ENCODE data around the gene JPH2.

Gene JPH2

DNA sequence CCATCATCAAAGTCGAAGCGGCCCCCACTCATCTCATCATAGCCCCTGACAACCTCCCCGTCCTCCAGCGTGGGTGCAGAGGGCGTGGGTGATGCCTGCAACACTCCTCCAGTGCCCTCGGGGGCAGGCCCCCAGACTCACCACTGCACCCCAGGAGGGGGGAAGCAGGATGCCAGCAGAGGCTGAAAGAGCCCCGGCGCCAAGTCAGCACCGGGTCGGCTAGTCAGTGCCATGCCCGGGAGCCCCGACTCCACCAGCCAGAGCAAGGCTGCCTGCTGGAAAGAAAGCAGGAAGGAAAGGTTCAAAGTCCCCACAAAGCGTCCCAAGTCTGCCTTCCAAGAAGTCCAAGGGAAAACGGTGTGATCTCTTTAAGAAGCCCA, 324 bp downstream of the JPH2 start:
- no peak for DNase-seq

DNA sequence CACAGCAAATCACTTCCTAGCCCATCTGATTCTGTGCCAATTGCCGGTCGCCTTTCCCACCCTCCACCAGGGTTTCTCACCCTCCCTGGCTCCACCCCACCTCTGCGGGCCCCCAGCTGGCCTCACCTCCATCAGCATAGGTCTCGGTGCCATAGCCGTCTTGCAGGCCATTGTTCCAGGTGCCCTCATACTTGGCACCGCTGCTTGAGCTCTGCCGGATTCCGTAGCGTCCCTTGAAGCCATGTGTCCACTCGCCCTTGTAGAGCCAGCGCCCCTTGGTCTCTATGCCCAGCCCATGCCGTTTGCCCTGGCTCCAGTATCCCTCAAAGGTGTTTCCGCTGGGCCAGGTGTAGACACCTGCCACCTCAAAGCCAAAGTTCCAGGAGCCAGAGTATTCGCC, 787 bp downstream of the JPH2 start:
- no peak for DNase-seq

GRCh38 chr20:44185574-44185973, 1.4 kb downstream of the JPH2 start:
- DNase-seq, result no peak

DNA sequence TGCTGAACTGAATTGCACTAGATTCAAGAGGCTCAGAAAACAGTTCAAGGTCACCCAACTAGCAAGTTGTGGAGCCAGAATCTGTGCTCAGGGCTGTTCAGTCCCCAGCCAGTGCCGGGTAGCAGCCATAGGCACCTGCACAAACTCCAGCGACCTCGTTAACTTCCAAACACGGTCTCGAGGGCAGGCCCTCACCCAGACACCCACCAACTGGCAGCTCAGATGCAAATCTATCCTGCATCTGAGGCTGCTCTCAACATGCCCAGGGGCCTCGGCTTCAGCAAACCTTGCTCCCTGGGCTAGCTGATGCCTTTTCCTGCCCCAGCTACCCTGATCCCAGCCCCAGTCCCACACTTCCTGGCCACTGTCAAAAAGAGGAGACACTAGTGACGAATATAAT, 3.7 kb downstream of the JPH2 start:
- no peak for DNase-seq

DNA sequence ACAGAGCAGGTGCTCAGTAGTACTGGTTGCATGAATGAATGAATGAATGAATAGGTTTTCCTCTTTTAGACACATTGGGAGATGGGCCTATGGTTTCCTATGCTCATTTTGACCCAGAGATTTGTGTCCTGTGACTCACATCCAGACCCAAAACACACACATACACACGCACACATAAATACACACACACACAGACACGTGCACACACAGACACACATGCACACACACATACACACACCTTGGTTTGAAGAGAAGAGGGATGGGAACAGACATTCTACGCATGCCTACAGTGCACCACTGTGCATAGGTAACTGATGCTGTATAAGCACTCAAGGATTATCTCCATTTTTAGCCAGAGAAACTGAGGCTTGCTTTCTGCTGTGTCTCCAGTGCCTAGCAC, 4.1 kb downstream of the JPH2 start:
- DNase-seq, result no peak

DNA sequence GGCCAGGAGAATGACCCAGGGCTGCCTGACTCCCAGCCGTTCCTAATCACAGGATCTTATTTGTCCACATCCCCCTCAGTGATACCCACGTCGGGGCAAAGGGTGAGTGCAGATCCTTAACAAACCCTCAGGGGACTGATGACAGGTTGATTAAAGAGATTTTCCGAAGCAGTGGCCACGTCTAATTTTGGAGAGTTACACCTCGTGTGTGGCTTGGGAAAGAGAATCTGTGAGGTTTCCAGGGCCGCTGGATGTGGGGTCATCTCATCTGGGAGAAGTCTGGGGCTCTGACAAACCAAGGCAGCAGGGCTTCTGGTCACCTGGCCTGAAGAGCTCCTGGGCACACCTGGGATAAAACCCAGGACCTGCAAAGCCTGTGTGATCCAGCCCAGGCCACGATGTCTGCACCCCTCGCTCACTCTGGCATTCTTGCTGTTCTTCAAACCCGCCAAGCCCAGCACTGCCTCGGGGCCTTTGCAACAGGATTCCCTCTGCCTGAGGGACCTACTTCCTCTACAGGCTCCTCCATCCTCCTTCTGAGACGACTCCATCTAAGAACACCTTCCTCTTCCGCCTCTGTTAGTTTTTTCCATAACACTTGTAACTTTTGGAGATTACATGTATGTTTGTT, 4.7 kb downstream of the JPH2 start:
- DNase-seq, result no peak

- DNase-seq, result no peak
Observed at GRCh38 chr20:44181611-44182010, 5.4 kb downstream of the JPH2 start.

- no peak for DNase-seq
Observed at GRCh38 chr20:44180814-44181213, 6.2 kb downstream of the JPH2 start.

GRCh38 chr20:44176833-44177534, 10.0 kb downstream of the JPH2 start:
- no peak for DNase-seq

DNA sequence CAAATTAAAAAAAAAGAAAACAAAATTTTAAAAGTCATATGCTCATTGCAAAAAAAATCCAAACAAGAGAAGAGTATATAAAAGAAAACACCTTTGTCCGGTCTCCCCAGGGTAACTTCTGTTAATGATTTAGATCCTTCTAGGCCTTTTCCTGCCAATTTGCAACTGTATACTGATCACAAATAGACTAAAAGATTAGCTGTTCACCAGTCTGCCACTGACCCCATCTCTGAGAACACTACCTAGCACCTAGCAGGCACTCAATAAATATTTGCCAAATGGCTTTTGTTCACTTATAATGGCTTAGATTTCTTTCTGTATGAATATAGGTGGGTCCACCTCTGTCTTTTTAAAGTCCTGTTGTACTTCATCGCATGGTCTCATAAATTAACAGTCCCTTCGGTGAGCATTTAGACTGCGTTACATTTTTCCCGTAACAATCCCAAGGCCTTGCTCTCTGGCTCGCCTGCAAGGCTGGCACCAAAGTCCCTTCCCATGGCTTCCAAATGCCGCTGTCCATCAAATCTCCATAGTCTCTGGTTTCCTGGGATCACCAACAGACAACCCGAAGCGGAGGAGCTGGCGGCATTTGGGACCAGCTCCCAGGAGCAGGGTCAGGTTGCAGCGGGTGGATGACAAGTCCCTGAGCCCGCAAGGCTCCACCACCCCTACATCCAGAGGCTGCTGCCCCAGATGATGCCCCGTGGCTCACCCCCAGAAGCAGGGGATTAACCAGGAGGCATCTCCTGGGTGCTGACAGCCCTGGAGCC, 11.8 kb downstream of the JPH2 start:
- no peak for DNase-seq

DNA sequence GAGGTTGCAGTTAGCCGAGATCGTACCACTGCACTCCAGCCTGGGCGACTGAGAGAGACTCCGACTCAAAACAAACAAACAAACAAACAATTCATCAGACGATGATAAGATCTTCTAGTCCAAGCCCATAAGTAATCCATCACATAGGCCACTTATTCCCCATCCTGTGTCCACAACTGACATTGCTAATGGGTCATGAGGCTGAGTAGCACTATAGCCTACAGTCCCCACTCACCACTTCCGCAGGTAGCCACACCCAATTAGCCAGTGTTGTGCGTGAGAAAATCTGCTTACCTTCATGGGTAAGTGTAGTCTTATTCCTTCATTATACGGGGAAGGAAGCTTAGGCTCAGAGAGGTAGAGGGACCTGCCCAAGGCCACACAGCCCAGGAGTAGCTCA, 13.1 kb downstream of the JPH2 start:
- no peak for DNase-seq

- DNase-seq, result no peak
Observed at GRCh38 chr20:44173116-44173515, 13.9 kb downstream of the JPH2 start.

- DNase-seq, result no peak
Observed at GRCh38 chr20:44172572-44172950, 14.4 kb downstream of the JPH2 start.

DNA sequence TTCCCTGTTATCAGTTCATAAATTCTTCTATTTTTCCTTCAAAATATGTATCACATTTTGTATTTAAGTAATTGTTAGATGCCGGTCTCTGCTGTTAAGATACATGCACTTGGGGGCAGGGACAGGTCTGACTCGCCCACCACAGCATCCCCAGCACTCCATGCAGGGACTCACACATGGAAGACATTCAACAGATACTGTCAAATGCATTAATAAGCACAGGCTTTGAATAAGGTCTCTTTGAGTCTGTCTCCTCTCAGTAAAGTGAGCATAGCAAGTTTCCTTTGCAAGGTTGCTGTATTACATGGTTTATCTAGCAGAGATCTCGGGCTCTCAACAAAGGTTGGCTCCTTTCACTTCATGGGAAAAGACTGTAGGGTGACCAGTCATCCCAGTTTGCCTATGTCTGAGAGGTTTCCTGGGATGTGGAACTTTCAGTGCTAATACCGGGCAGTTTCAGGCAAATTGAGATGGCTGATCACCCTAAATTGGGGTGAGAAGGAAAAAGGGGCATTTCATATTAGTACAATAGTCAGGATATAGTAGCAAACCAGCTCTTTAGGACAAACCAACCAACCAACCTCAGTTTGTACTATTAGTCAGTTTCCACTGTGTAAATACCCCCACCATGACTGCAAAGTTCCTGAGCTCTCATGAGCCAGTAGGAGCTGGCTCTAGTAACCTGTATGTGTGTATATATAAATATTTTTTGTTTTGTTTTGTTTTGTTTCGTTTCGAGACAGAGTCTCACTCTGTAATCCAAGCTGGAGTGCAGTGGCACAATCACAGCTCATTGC, 15.0 kb downstream of the JPH2 start:
- DNase-seq, result no peak

DNA sequence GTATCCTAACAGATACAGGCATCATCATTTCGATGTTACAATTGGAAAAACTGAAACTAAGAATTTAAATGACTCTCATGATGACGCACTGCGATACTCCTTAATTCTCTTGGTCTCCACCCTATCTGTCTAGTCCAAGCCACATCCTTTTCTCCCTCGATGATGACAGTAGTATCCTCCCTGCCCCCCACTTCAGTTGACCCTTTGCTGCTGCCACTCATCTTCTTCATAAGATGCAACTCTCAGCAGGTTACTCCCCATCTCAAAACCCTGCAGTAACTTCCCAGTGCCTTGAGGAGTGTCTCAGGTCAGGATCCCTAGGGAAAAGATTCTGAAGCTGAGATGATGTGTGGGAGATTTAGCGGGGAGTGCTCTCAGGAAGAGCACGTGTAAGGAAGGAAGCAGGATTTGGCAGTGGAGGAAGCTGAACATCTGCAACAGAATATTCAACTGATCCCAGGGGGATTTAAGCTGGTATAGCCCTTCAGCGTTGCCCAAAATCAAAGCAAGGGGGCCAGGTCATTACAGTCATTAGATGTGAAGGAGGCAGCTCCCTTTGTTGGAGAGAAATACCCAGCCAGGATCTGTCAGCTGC, 16.1 kb downstream of the JPH2 start:
- no peak for DNase-seq

DNA sequence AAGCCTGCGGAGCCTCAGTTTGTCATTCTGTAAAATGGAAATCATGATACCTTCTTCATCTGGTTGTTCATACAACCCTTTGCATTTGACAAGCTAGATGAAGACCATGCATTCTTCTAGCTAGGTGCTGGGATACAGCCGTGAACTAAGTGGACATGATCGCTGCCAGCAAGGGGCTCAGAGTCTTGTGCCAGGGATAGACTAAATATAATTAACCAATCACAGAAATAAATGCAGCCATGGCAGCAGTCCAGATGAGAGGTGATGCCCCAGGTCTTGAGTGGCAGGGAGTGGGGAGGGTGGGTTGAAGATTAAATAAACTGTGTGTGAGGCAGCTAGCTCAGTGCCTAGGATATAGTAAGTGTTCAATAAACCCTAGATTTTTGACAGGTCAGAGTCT, 19.3 kb downstream of the JPH2 start:
- DNase-seq, result no peak

- DNase-seq, result no peak
Observed at GRCh38 chr20:44166477-44166876, 20.5 kb downstream of the JPH2 start.

- DNase-seq, result no peak
Observed at GRCh38 chr20:44166008-44166407, 21.0 kb downstream of the JPH2 start.

- no peak for DNase-seq
Observed at GRCh38 chr20:44160133-44160532, 26.9 kb downstream of the JPH2 start.

DNA sequence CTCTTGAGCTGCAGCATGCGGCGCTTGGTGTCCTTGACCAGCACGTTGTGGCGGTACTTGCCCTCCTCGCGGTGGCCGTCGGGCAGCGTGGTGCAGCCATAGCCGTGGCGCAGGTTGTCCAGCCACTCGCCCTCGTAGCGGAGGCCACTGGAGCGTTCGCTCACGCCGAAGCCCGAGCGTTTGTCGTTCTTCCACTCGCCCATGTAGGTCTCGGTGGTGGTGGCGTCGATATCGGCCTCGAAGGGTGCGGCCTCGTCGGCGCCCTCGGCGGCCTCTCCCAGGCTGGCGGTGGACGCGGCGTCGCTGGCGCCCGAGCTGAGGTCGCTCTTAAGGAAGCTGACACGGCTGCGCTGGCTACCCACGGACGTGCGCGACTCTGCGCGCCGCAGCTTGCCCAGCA, 27.3 kb downstream of the JPH2 start:
- DNase-seq, result no peak

GRCh38 chr20:44159125-44159524, 27.9 kb downstream of the JPH2 start:
- DNase-seq, result no peak

DNA sequence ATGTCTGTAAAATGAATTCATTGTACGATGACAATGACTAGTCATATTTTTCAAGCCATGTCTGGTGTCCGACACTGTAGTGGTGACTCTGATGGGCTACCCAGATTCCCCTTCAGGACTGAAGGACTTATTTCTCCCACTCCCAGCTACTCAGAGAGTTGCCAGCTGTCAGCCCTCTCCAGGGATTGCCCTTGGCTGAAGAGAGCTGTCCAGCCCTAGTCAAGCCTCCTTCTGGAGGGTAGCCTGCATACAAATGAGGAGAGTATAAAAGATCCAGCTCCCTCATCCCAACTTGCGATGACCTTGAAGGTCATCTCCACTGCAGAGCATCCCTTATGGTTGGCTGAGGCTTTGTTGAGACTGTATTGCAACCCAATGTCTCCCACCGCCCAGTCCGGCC, 29.9 kb downstream of the JPH2 start:
- DNase-seq, result no peak

- no peak for DNase-seq
Observed at GRCh38 chr20:44154521-44155001, 32.4 kb downstream of the JPH2 start.

All from activated CD8-positive, alpha-beta memory T cell treated with anti-CD3 and anti-CD28 coated beads for 24 hours (primary cell).